ENCODE data around the gene S100A7A. TPM values are rescaled to one million over a fixed set of nuclear protein-coding genes. Genes with fewer than 3 reads are reported as not detected.

S100A7A gene
- not detected in 2 replicates for polyA plus RNA-seq (2012; rRNA removed)
- polyA plus RNA-seq (2012; cell fraction: cytosol; rRNA removed): not detected in 2 replicates
- not detected in 2 replicates for polyA plus RNA-seq (2012; cell fraction: nucleus; rRNA removed)

DNA sequence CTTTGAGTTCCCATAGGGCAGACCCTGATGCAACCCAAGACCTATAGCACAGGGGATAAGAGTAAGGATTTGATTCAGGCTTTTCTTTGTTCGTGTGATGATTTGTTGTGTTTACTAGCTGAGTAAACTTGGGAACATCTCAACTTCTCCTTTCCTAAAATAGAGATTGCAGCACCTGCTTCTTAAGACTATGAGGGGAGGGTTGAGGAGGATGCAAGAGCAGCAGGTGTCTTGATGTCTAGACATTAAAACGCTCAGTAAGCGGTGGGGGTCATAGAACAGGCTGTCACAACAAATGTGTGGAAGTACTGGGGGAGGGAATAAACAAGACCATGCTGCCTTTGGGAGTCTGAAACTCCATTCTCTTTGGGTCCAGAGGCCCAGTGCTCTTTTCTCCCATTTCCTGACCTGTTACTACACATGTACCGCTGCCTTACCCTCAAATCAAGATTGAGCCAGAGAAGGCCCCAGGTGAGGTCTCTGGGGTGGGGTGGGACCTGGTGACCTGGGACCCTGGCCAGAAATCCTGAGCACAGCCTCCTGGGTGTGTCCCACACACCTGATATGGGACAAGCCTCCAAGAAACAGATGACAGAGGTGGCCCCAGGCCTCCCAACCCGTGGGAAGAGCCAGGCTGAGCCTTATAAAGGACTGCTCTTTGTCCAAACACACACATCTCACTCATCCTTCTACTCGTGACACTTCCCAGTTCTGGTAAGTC lies at the start of gene S100A7A:
Gene S100A7A (plus strand): TSS at position 671 of the 721 bp plus-strand sequence. CDS start 1,563 bp downstream, outside the sequence.
- 6% methylated on average over 6 of the region's 6 CpGs for WGBS (ENCODE audit: low lambda C conversion rate)
- Histone ChIP-seq H3K9me2 (no peaks in the 10 kb centered on the region), H2AFZ (ENCODE audit: low read depth) (no peak within 1 kb of the TSS), H3K9me3 (no peaks in the 10 kb centered on the region), H3K4me3 (ENCODE audit: low read depth in 2 of 2, low read length in 1 of 2) (no peak within 1 kb of the TSS), H3K4me2 (no peak within 1 kb of the TSS), H3K27ac (ENCODE audit: low read depth in 2 of 2, low read length in 1 of 2) (no peak within 1 kb of the TSS), H3K4me1 (ENCODE audit: control insufficient read depth in 1 of 2, insufficient read depth in 2 of 2, low read depth in 1 of 2, low read length in 1 of 2) (no peaks in the 10 kb centered on the region), H3K36me3 (replicated peaks in 1 of 2; ENCODE audit: control insufficient read depth in 1 of 2, insufficient read depth in 2 of 2, low read length in 1 of 2) (no peaks in the 10 kb centered on the region), H3K27me3 (ENCODE audit: insufficient read depth) (no peaks in the 10 kb centered on the region), H3K9ac (no peak within 1 kb of the TSS), H3F3A (replicated peaks; ENCODE audit: insufficient read depth) (no peaks in the 10 kb centered on the region), H4K20me1 (ENCODE audit: insufficient read depth) (no peaks in the 10 kb centered on the region), H3K79me2 (ENCODE audit: insufficient read depth) (no peaks in the 10 kb centered on the region)
- ChIA-PET POLR2A (no interaction called here), CTCF (no interaction called here)
- TF ChIP-seq RFX5 (IDR thresholded peaks at IDR 0.05; ENCODE audit: low read length) (no peak), SIN3A (IDR thresholded peaks at IDR 0.05; ENCODE audit: borderline replicate concordance, low read depth, low read length) (no peak), REST (IDR thresholded peaks at IDR 0.05; ENCODE audit: low read depth, low read length) (no peak), SMC3 (IDR thresholded peaks at IDR 0.05; ENCODE audit: low read depth, low read length) (no peak), TAF1 (IDR thresholded peaks at IDR 0.05; ENCODE audit: borderline replicate concordance, low read depth, low read length) (no peak), ELF1 (IDR thresholded peaks at IDR 0.05) (no peak), POLR2AphosphoS5 (IDR thresholded peaks at IDR 0.05; ENCODE audit: low read depth, low read length) (no peak), MAX (IDR thresholded peaks at IDR 0.05; ENCODE audit: low read depth) (no peak), USF2 (IDR thresholded peaks at IDR 0.05; ENCODE audit: borderline replicate concordance, low read depth, low read length) (no peak), NRF1 (IDR thresholded peaks at IDR 0.05; ENCODE audit: low read depth, low read length) (no peak), RXRA (IDR thresholded peaks at IDR 0.05; ENCODE audit: borderline replicate concordance, low read depth) (no peak), TCF12 (IDR thresholded peaks at IDR 0.05) (no peak), EZH2phosphoT487 (IDR thresholded peaks at IDR 0.05; ENCODE audit: borderline replicate concordance, low read depth) (no peak), PBX3 (IDR thresholded peaks at IDR 0.05) (no peak), ZBTB33 (IDR thresholded peaks at IDR 0.05; ENCODE audit: borderline replicate concordance, low read depth) (no peak), CHD2 (IDR thresholded peaks at IDR 0.05; ENCODE audit: low read length, partially characterized antibody) (no peak), NFIC (IDR thresholded peaks at IDR 0.05; ENCODE audit: borderline replicate concordance) (no peak), RAD21 (IDR thresholded peaks at IDR 0.05; ENCODE audit: low read length) (no peak)
- DNase-seq: no peak
